CD4-positive, CD25-positive, alpha-beta regulatory T cell (primary cell): ENCODE measurements around the gene ADGRG1. TPM values are rescaled to one million over a fixed set of nuclear protein-coding genes. Genes with fewer than 3 reads are reported as not detected.

ENCODE experiments used
- ATAC-seq, 2 donors: fragments of 150-1000 bp; cut with Tn5 transposase; one replicate each; pipeline ENCODE4 v1.10.0; 2021; ENCODE audit warnings: low read depth in 2 of 2, moderate number of reproducible peaks in 2 of 2, moderate library complexity in 1 of 2
- DNase-seq, 3 donors: peaks; one replicate each; pipeline versions ENCODE4 v3.0.0 to v3.0.0-alpha.2; 2012 to 2022; ENCODE audit warnings: mixed read lengths in 1 of 3
- H3K27ac ChIP-seq: one replicate; pipeline ENCODE4 v1.7.0; 2013; ENCODE audit warnings: mild to moderate bottlenecking, low read length; ENCODE audit not compliant: insufficient read depth, poor library complexity, severe bottlenecking
- H3K27me3 ChIP-seq: one replicate; pipeline ENCODE4 v1.7.0; 2013; ENCODE audit warnings: low read length; ENCODE audit not compliant: control insufficient read depth, insufficient read depth
- H3K36me3 ChIP-seq: one replicate; pipeline ENCODE4 v1.7.0; 2013; ENCODE audit warnings: mild to moderate bottlenecking, low read length, moderate library complexity; ENCODE audit not compliant: control insufficient read depth, insufficient read depth
- H3K4me1 ChIP-seq: 2 replicates; pipeline ENCODE4 v1.7.0; 2013; ENCODE audit warnings: mild to moderate bottlenecking, low read length; ENCODE audit not compliant: insufficient read depth, control insufficient read depth, poor library complexity, severe bottlenecking
- H3K4me3 ChIP-seq: one replicate; pipeline ENCODE4 v1.7.0; 2013; ENCODE audit warnings: low read depth, mild to moderate bottlenecking, low read length, moderate library complexity
- H3K9me3 ChIP-seq, 2 experiments: 1 replicate in 1 of 2; 2 replicates in 1 of 2; pipeline ENCODE4 v1.7.0; 2013; ENCODE audit warnings: low read length in 2 of 2, mild to moderate bottlenecking in 1 of 2, moderate library complexity in 1 of 2; ENCODE audit not compliant: control insufficient read depth in 2 of 2
- H3K27ac Mint-ChIP-seq, 3 donors: one replicate each; pipeline ENCODE4 v1.8.0; 2020 to 2022; ENCODE audit warnings: mild to moderate bottlenecking in 3 of 3, mixed read lengths in 3 of 3, moderate library complexity in 2 of 3
- H3K27me3 Mint-ChIP-seq: one replicate; pipeline ENCODE4 v1.8.0; 2022; ENCODE audit warnings: mild to moderate bottlenecking, mixed read lengths
- H3K36me3 Mint-ChIP-seq: one replicate; pipeline ENCODE4 v1.8.0; 2020; ENCODE audit warnings: mixed read lengths
- H3K4me1 Mint-ChIP-seq, 4 donors: one replicate each; pipeline ENCODE4 v1.8.0; 2020 to 2022; ENCODE audit warnings: mixed read lengths in 4 of 4, mild to moderate bottlenecking in 1 of 4
- H3K4me3 Mint-ChIP-seq, 4 donors: one replicate each; pipeline ENCODE4 v1.8.0; 2020 to 2022; ENCODE audit warnings: mild to moderate bottlenecking in 4 of 4, mixed read lengths in 4 of 4, moderate library complexity in 3 of 4
- H3K9me3 Mint-ChIP-seq, 7 donors: one replicate each; pipeline ENCODE4 v1.8.0; 2020 to 2022; ENCODE audit warnings: mixed read lengths in 7 of 7, mild to moderate bottlenecking in 3 of 7, moderate library complexity in 2 of 7
- polyA plus RNA-seq, 4 donors: library from polyadenylated mRNA; unstranded; fragments of 300-500 nt; fragmentation: Illumina TruSeq; gene quantifications; one replicate each; pipeline ENCODE4 v1.2.3, GENCODE V29; 2021
- total RNA-seq: library from RNA; stranded (reverse); gene quantifications from one replicate; pipeline ENCODE4 v1.2.3, GENCODE V29; 2022

Gene ADGRG1
- total and polyA plus RNA-seq, 5 donors from 2014 or later, result 0.16 to 1.2 (median 0.41) TPM; not detected in 1

DNA sequence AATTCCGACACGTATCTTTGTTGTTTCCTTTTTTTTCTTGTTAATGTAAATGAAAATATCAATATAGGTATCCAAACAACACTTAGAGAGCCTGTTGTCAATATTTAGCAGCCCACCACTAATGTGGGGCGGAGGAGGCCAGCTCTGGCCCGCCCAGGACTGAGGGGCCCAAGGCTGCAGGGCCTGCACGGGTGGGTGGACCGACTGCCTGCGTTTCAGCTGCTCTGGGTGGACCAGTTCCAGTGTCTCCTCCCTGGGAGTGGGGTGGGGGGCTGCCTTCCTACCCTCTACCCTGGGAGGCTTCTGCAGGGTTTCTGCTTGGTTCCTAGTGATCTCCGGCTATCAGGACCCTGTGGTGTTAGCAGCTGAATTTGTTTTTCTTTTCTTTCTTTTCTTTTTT is 15.9 kb upstream of the ADGRG1 start:
- Mint-ChIP-seq H3K4me3 (no peak overlapping the region), H3K9me3 (no peaks in the 10 kb centered on the region), H3K27ac (no peak overlapping the region), H3K36me3 (no peaks in the 10 kb centered on the region), H3K4me1 (peaks cover 9 to 33% (median 16%) of the 10 kb centered on the region in 4 donors), H3K27me3 (peaks cover 5% of the 10 kb centered on the region)
- no peak overlapping the region for H3K27ac ChIP-seq
- DNase-seq (no peak), ATAC-seq (no peak)
- H3K4me1 ChIP-seq, result peaks cover 20% of the 10 kb centered on the region
- no peaks in the 10 kb centered on the region for H3K9me3 ChIP-seq
- H3K36me3 ChIP-seq, result no peaks in the 10 kb centered on the region
- H3K27me3 ChIP-seq, result no peaks in the 10 kb centered on the region
- H3K4me3 ChIP-seq, result no peak overlapping the region

DNA sequence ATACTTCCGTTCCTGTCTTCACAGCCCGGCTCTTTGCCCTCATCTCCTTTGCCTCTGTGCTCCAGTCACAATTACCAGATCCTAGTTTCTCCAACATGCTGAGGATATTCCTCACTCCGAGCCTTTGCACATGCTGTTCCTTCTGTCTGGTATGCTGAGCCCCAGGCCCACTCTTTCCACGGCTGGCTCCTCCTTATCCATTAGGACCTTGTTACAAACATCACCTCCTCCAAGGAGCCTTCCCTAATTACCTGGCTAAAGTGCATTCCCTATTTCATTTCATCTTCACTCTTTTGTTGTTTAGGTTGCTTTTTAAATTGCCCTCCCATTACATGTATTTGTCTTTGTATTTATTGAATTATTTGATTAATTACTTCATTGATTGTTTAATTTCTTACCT is 14.9 kb upstream of the ADGRG1 start:
- H3K4me1 Mint-ChIP-seq, result peaks cover 9 to 31% (median 16%) of the 10 kb centered on the region in 4 donors
- H3K27me3 Mint-ChIP-seq, result peaks cover 5% of the 10 kb centered on the region
- no peak overlapping the region for H3K4me3 Mint-ChIP-seq
- no peaks in the 10 kb centered on the region for H3K9me3 Mint-ChIP-seq
- no peaks in the 10 kb centered on the region for H3K9me3 ChIP-seq
- no peaks in the 10 kb centered on the region for H3K36me3 Mint-ChIP-seq
- no peaks in the 10 kb centered on the region for H3K27me3 ChIP-seq
- peaks cover 20% of the 10 kb centered on the region for H3K4me1 ChIP-seq
- H3K4me3 ChIP-seq, result no peak overlapping the region
- DNase-seq (no peak), ATAC-seq (no peak)
- no peak overlapping the region for H3K27ac ChIP-seq
- H3K36me3 ChIP-seq, result no peaks in the 10 kb centered on the region
- peak overlapping the region in 1 of 3 donors; percentile 33 for H3K27ac Mint-ChIP-seq

DNA sequence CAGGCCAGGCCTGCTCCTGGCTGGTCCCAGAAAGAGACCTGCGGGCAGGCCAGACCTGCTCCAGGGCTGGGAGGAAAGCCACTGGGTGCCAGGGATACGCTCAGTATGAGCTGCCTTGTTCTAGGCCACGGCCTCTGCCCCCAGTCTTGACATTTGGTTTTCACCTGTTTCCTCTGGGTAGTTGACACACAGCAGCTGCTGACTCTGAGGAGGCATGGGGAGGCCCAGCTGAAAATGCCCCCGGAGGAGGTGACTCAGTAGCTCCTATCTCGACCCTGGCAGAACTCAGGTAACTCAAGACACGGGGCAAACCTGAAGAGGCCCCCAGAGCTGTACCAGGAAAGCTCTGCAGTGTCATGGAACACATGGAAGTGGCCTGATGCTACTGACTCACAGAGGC is 13.9 kb upstream of the ADGRG1 start:
- H3K27ac ChIP-seq, result no peak overlapping the region
- peaks cover 5% of the 10 kb centered on the region for H3K27me3 Mint-ChIP-seq
- peaks cover 12% of the 10 kb centered on the region for H3K4me1 ChIP-seq
- DNase-seq, result peak in 1 of 3 donors; percentile 9
- H3K36me3 Mint-ChIP-seq, result no peaks in the 10 kb centered on the region
- H3K4me1 Mint-ChIP-seq, result peaks cover 5 to 20% (median 11%) of the 10 kb centered on the region in 4 donors
- H3K36me3 ChIP-seq, result no peaks in the 10 kb centered on the region
- H3K4me3 ChIP-seq, result no peak overlapping the region
- H3K27me3 ChIP-seq, result no peaks in the 10 kb centered on the region
- H3K4me3 Mint-ChIP-seq, result no peak overlapping the region
- ATAC-seq, result no peak
- H3K9me3 ChIP-seq, result no peaks in the 10 kb centered on the region
- no peaks in the 10 kb centered on the region for H3K9me3 Mint-ChIP-seq
- H3K27ac Mint-ChIP-seq, result peak overlapping the region in 1 of 3 donors; percentile 42

- peaks cover 7% of the 10 kb centered on the region for H3K4me1 ChIP-seq
- H3K27ac ChIP-seq, result no peak overlapping the region
- no peaks in the 10 kb centered on the region for H3K36me3 ChIP-seq
- peak overlapping the region in 1 of 3 donors; percentile 42 for H3K27ac Mint-ChIP-seq
- no peak overlapping the region for H3K4me3 ChIP-seq
- H3K27me3 ChIP-seq, result no peaks in the 10 kb centered on the region
- H3K4me3 Mint-ChIP-seq, result no peak overlapping the region
- no peak for DNase-seq
- no peaks in the 10 kb centered on the region for H3K9me3 Mint-ChIP-seq
- H3K36me3 Mint-ChIP-seq, result no peaks in the 10 kb centered on the region
- ATAC-seq, result no peak
- peaks cover 5% of the 10 kb centered on the region for H3K27me3 Mint-ChIP-seq
- H3K4me1 Mint-ChIP-seq, result peaks cover under 1 to 16% (median 7%) of the 10 kb centered on the region in 4 donors
- H3K9me3 ChIP-seq, result no peaks in the 10 kb centered on the region
Measured at GRCh38 chr16:57614944-57615343, 13.5 kb upstream of the ADGRG1 start.

DNA sequence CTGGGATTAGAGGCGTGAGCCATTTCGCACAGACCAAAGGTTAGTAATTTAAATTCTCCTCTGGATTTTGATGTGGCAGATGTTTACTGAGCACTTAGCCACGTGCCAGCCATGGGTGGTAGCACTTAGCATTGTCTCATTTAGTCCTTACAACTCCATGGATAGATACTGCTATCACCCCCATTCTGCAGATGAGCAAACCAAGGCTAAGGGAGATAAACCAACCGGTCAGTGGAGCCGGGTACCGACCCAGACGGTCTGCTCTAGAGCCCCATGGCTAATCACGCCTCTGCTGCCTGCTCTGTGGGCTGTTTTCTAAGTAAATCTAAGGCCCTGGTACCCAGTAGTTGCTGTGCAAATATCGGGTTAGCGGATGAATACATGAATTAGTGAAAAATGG is 12.6 kb upstream of the ADGRG1 start:
- Mint-ChIP-seq H3K9me3 (no peaks in the 10 kb centered on the region), H3K27me3 (peaks cover 2% of the 10 kb centered on the region)
- no peak for DNase-seq

DNA sequence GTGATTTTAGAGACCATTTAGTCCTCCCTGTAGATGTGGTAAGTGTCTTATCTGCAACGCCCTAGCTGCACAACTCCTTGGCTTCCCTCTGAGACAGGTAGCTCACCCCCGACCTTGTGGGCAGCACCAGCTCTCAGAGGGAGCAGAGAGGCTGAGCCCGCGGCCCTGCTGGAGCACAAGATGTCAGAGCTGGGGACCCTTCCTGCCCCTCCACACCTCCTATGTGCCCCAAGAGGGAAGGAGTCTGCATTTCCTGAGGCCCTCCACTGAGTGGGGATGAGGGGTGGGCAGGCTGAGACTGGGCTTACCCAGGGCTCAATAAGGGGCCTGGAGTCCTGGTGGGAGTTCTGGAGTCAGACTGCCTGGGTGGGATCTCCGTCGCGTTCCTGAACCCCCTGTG is 12.2 kb upstream of the ADGRG1 start:
- Mint-ChIP-seq H3K27ac (no peak overlapping the region), H3K27me3 (no peaks in the 10 kb centered on the region), H3K4me1 (peaks cover 0 to 3% (median under 1%) of the 10 kb centered on the region in 4 donors), H3K9me3 (no peaks in the 10 kb centered on the region), H3K4me3 (no peak overlapping the region), H3K36me3 (no peaks in the 10 kb centered on the region)
- no peaks in the 10 kb centered on the region for H3K27me3 ChIP-seq
- H3K27ac ChIP-seq, result no peak overlapping the region
- no peaks in the 10 kb centered on the region for H3K4me1 ChIP-seq
- H3K4me3 ChIP-seq, result no peak overlapping the region
- no peaks in the 10 kb centered on the region for H3K36me3 ChIP-seq
- ATAC-seq (no peak), DNase-seq (no peak)
- H3K9me3 ChIP-seq, result no peaks in the 10 kb centered on the region

More for the DNA sequence above, 12.6 kb upstream of the ADGRG1 start:
- peaks cover 0 to 8% (median under 1%) of the 10 kb centered on the region in 4 donors for H3K4me1 Mint-ChIP-seq
- no peak overlapping the region for H3K27ac Mint-ChIP-seq
- no peak for ATAC-seq
- no peak overlapping the region for H3K27ac ChIP-seq
- no peaks in the 10 kb centered on the region for H3K27me3 ChIP-seq
- no peaks in the 10 kb centered on the region for H3K36me3 ChIP-seq
- H3K4me3 ChIP-seq, result no peak overlapping the region
- H3K4me1 ChIP-seq, result no peaks in the 10 kb centered on the region
- H3K4me3 Mint-ChIP-seq, result no peak overlapping the region
- no peaks in the 10 kb centered on the region for H3K9me3 ChIP-seq
- H3K36me3 Mint-ChIP-seq, result no peaks in the 10 kb centered on the region

DNA sequence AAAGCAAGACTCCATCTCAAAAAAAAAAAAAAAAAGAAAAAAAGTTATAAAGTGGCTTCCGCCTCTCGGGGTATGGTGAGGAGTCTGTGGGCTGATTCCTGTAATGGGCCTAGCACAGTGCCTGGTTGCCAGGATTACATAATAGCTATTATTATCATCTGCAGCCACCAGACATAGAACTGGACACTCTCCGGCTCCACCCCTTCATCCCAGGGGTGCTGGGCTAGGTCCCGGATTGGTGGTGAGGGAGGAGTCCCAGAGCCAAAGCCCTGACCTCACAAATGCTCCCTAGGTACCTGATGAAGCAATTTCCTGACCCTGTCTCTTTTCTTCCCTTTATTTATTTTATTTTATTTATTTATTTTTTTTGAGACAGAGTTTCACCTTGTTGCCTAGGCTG is 11.6 kb upstream of the ADGRG1 start:
- no peak overlapping the region for H3K27ac Mint-ChIP-seq
- Histone ChIP-seq H3K27ac (no peak overlapping the region), H3K9me3 (no peaks in the 10 kb centered on the region), H3K4me3 (no peak overlapping the region), H3K27me3 (no peaks in the 10 kb centered on the region), H3K4me1 (no peaks in the 10 kb centered on the region), H3K36me3 (no peaks in the 10 kb centered on the region)
- H3K36me3 Mint-ChIP-seq, result no peaks in the 10 kb centered on the region
- H3K9me3 Mint-ChIP-seq, result no peaks in the 10 kb centered on the region
- H3K27me3 Mint-ChIP-seq, result no peaks in the 10 kb centered on the region
- peaks cover 0 to 2% (median 0%) of the 10 kb centered on the region in 4 donors for H3K4me1 Mint-ChIP-seq
- no peak overlapping the region for H3K4me3 Mint-ChIP-seq
- no peak for DNase-seq
- ATAC-seq, result no peak

DNA sequence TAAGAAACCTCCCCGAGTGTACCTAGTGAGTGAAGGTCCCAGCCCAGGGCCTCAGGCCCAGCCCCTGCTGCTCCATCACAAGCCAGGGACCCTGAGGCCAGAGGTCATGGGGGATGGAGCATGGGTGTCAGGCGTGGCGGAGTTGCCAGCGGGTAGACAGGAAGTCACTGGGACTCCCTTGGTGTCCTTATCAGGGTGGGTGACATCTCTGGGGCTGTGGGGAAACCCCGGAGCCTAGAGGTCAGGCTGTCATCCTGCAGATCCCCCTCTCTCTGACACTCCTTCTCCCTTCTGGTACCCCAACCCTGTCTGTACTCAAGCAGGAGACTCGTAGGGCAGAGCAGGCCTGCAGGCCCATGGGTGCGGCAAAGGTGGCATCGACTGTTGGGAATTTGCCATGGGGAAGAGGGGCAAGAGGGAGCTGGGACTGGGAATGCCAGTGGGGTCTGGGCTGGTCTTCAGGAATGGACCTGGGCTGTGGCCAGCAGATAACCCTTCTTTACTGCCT is 10.8 kb upstream of the ADGRG1 start:
- DNase-seq (no peak), ATAC-seq (no peak)
- no peaks in the 10 kb centered on the region for H3K36me3 ChIP-seq
- peaks cover 0 to 2% (median 0%) of the 10 kb centered on the region in 4 donors for H3K4me1 Mint-ChIP-seq
- no peak overlapping the region for H3K4me3 ChIP-seq
- no peak overlapping the region for H3K27ac ChIP-seq
- no peaks in the 10 kb centered on the region for H3K9me3 Mint-ChIP-seq
- H3K4me1 ChIP-seq, result no peaks in the 10 kb centered on the region
- H3K27ac Mint-ChIP-seq, result no peak overlapping the region
- H3K27me3 Mint-ChIP-seq, result peaks cover 6% of the 10 kb centered on the region
- H3K9me3 ChIP-seq, result no peaks in the 10 kb centered on the region
- H3K4me3 Mint-ChIP-seq, result no peak overlapping the region
- H3K36me3 Mint-ChIP-seq, result no peaks in the 10 kb centered on the region
- no peaks in the 10 kb centered on the region for H3K27me3 ChIP-seq
